HG03064 (cell line): ENCODE results near the gene KRT32.

Experiments used
- ATAC-seq: cut with Tn5 transposase; IDR thresholded peaks from one replicate; pipeline ENCODE4 v1.9.1; 2021; ENCODE audit warnings: low read depth; ENCODE audit not compliant: unreplicated experiment

Gene KRT32

DNA sequence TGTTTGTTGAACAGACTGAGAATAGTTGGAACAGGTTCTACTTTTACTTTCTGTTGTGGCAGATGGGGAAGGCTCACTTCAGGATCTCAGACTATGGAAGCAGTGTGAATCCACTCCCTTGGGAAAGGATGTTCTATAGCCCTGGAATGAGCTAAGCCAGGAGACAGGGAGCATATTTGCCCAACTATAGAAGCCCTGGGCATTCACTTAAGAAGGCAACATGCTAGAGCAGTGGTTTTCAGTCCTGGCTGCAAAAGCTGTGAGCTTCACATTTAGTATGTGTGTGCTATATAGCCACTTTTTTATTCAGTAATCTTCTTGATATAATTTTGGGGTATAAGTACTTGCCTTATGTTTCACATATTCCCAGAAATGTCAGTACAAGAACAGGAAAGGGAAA is 1.2 kb upstream of the KRT32 start:
- no peak for ATAC-seq

DNA sequence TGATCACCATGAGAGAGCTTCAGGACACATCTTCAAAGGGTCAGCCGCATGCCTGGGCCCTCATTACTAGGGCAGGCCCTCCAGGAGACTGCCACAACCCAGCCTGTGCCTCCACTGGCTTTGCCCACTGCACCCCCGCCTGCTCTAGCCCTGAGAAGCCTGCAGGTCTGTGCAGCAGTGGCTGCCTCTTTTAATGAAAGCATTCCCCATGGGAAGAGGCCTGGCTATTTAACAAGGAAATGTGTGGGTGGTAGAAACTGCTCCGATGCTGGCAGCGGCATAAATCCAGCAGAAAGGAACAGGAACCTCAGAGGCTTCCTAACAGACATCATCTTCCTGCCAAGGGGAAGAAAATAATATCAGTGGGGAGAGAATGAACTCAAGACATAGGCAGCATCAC is 375 bp upstream of the KRT32 start:
- no peak for ATAC-seq

DNA sequence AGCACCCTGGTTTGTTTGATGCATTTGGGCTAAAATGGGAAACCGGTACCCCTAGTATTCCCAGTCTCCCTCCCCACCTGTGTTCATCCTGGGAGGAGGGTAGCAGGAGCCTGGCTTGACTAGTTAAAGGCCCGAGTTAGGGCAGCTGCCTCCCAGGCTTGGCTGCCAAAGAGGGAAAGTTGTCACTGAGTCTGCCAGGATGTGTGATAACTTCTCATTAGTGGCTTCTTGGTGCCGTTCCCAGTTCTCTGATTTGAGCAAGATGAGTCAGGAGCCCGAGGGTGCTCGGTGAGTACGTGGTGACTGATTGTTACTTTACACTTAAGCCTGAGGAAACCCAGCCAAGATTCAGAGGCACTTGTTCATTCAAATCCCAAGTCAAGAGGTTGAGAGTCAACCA is 2.5 kb downstream of the KRT32 start:
- no peak for ATAC-seq

DNA sequence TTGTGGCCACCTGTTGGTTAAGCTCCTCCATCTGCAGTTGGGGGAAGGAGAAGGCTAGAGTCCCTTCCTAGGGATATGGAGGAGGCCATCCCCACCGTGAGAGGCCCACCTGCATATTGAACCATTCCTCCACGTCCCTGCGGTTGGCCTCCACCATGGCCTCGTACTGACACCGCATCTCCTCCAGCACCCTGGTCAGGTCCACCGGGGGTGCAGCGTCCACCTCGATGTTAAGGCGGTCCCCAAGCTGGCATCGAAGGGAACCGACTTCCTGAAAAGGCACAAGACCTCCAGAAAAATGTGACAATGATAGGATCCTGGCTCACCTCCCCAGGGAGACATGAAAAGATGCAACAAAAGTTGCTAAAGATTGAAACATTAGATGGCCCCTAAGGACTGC is 3.0 kb downstream of the KRT32 start:
- ATAC-seq, result no peak

DNA sequence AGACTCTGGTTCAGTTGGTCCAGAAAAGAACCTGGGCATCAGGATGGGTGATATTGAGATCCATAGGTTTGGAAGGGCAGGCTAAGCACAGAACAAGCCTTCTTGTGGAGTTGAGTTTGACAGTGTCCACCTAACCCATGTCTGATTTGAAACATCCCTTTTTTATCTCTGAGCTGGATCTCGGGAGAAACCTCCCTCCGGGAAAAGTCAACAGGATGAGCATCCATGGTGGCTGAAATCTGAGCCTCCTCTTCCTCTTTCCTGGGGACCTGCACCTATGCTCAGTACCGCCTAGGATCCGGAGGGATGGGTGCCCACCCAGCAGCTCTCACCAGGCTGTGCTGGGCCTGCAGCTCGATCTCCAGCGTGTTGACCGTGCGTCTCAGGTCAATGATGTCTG is 3.4 kb downstream of the KRT32 start:
- ATAC-seq, result no peak

DNA sequence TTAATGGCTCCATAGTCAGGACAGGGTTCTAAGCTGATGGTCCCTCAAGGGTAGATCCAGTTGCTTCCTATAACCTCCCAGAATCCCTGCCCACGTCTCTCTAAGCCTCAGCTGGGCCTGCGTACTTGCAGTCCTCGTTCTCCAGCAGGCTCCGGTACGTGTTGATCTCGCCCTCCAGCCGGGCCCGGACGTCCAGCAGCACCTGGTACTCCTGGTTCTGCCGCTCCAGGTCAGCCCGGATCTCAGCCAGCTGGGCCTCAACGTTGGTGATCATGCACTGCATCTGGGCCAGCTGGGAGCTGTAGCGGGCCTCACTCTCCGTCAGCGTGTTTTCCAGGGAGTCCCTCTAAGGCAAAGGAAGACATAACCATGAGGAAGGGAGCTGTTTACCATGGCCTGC is 4.5 kb downstream of the KRT32 start:
- no peak for ATAC-seq

DNA sequence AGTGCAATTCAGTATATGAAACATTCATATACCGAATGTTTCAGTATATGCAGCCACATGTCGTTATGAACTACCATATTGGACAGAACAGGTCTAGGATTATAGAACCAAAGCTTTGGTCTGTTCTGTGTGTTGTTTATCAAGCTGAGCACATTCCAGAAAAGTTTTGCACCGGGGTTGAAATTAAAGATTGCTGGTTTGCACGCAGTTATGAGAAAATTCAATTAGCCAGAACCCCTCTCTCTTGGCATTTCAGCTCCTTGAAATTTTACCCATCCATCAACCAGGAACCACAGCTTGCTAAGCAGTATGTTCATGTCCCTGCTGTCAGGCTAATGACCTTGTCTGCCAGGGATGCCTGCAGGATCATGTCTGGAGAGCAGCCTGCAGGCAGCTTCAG is 9.5 kb downstream of the KRT32 start:
- ATAC-seq, result no peak

DNA sequence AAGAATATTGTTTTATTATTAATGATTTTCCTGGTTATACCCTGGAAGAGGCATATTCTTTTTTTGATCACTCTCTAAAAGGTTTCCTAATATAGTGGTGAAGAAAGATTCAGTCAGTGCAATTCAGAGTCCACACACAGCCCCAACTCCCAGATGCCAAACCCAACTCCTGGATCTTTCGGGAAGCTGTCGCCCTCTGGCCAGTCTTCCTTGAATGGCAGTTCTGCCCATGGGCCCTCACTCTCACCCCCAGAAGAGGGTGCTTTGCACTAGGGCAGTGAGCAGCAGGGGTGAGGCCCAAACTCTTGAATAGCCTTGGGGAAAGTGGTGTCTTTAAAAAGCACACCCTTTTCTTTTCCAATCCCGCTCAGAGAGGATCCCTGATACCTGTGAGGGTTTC is 11.0 kb downstream of the KRT32 start:
- no peak for ATAC-seq

DNA sequence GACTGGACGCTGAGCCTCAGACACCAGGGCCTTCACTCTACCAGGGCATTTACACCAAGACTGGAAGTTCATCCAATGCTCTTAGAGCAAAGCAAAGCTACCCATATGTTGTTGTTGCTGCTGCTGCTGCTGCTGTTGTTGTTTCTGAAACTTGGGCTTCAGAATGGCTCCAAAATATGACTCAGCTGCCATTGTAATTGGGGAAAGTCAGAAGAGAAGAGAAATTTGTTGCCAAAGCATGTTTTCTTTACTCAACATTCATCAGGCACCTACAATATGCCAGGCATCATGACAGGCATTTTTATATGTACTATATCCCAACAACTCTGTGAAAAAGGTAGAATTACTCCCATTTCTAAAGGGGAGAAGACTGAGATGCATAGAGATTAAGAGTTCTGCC is 11.9 kb downstream of the KRT32 start:
- no peak for ATAC-seq

DNA sequence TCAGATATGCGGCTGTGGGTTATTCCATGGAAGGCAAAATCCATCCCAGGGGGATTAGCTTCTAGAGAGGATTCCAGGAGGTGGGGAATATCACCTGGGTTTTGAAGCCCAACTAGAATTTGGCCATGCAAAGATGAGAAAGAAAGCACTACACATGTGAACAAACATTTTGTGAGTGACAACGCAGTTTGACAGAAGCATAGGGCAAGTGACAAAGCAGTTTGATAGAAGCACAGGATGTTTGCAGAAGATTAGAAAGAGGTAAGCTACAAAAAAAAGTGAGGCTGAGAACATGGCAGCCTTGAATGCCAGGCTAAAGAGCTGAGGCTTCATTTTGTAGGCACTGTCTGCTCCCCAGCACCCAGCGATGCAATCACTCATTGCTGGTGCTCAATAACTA is 14.1 kb downstream of the KRT32 start:
- no peak for ATAC-seq

DNA sequence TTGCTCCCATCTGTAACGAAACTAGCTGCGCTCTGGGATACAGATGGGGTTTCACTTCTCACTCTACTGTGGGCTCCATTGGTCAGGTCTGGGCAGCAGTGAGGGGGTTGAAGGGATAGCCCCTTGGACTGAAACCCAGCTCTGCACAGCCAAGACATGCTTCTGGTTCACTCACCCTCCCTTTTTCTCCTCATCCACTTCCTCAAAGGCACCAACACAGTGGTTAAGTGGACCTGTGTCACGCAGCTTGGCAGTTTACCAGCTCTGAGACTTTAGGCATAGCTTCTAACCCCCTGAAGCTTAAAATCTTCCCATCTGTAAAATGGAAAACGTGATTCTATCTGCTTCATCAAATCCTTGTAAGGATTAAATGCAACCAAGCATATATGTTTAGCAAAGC is 14.9 kb downstream of the KRT32 start:
- ATAC-seq, result no peak

DNA sequence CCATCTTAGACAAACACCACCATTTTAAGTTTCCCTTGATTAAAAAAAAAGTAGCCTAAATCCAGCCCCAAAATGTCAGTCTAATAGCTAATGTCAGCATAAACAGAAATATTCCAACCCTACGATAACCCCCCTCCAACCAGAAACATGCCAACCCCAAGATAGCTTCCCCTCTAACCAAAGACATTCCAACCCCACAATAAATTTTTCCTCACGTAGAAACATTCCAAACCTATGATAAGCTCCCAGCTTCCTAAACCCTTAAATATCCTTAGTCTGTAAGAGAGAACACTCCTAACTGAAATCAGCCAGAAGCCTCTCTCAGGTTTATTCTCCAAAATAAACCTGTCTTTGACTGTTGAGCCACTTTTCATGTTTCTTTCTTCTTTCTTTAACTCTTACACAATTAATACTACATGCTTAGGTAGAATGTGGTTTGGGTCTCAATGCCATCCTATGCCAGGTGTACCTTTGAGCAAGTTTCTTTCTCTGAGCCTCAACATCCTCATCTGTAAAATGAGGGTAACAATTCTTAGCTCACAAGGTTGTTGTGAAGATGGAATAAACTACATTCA is 15.9 kb downstream of the KRT32 start:
- ATAC-seq, result no peak

DNA sequence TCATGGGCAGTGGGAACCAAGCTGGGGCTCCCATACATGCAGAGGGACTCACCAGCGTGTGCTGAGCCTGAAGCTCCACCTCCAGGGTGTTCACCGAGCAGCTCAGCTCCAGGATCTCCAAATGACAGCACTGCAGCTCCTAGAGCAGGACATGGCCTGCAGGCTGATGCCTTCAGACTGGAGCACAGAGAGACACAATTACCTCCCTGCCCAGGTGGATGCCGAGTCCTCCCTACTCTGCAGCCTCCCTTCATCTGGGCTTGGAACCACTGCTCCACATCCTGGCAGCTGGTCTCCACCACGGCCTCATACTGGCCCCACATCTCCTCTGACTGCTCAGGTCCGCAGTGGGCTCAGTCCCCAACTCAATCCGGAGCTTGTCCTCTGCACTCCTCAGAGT is 18.2 kb downstream of the KRT32 start:
- ATAC-seq, result no peak

DNA sequence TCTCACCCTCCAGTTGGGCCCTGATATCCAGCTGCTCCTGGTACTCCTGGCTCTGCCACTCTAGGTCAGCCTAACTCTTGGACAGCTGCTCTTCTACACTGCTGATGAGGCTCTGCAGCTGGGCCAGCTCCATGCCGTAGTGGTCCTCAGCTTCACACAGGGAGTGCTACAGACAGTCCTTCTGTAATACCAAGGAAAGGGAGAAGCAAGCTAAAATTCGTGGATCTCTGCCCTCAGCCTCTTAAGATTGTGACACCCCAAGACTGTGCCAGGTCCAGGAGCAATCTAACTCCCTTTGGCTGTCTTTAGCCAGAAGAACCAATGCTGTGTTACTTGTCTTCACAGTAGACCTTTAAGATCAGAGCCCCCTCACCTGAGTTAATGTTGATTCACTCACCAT is 18.7 kb downstream of the KRT32 start:
- ATAC-seq, result no peak

DNA sequence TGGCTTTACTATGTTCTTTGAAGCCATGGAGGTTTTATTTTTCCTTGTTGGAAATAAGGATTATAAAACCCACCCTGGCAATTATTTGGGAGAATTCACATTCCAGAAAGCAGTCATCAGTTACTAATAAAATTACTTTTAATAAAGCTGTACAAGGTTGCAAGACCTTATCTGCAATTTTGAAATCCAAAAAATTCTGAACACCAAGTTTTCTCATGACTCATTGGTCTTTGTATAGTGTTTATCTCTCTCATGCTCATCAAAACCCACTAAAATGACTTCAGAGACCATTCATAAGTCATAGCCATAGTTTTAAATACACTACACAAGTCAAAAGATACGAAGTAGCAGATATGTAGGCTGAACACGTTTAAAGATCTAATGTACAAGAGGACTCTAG is 20.4 kb downstream of the KRT32 start:
- no peak for ATAC-seq

DNA sequence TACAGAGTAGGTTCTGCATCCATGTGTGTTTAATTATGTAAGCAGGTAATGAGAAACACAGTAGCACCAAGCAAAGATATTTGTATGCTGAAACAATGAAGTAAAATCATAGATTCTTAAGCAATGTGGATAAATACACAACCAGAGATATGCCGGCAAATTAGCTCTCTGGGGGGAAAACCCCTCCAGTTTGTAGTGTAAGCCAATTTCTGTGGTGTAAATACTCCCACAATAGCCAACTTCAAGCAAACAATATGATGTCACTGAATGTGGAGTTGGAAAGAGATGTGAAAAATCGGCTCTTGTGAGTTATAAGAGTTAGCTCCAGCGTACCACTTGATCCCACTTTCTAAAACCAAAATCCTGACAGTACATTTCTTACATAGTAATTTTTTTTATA is 22.5 kb downstream of the KRT32 start:
- no peak for ATAC-seq

DNA sequence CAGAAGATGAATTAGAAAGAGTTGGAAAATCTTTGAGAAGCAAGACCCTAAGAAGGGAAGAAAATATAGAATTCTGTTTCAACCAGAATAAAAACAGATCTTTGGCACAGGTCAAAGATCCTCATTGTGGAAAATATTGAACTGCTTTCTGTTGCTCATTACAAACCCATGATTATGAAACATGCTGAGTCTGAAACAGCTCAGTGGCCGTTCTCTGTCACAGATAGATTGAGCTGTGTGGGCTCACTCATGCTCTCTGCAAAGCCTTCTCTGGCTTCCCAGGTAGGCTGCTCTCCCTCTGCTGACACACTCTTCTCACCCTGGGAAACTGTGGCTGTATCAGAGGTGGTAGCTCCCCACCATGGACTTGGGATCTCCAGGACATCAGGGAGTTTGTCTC is 23.0 kb downstream of the KRT32 start:
- ATAC-seq, result no peak

DNA sequence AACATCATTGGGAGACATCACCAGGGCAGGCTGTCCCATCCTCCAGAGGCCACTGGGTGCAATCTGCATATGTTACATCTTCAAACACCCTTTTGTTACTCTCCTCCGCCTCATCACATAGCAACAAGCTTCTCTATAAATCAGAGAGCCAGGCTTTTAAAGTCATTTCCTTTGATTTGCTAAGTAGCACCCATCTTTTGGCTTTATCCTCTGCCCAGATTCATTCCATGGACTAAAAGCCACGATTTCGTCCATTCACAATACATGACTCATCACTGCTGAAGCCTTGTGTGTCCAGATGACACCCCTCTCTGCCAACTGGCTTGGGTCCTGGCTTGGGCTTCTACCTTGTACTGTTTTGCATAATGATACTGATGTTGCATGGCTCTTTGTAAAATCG is 24.4 kb downstream of the KRT32 start:
- no peak for ATAC-seq

DNA sequence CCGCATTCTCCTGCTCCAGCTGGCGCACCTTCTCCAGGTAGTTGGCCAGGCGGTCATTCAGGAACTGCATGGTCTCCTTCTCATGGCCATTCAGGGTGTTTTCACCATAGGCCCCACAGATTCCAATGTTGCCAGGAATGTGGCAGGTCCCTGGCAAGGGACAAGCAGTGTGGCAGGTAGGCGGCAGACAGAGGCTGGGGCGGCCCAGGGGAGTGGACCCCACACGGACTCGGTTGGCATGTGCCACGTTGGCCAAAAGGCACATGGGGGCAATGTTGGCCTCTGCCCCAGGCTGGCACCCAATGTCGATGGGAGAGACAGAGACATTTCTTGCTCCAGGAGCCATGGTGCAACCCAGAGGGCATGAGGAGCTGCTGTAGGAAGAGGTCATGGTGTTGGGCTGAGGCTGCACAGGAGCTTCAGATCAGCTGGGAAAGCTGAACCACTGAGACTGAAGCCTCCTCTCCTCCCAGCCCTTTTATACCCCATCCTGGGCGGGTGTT is 26.6 kb downstream of the KRT32 start, which contains the start of gene KRT38:
KRT38 (minus strand) TSS at position 453 of the 503 bp plus-strand sequence; CDS start at position 391, 62 bp downstream.
- no peak for ATAC-seq

DNA sequence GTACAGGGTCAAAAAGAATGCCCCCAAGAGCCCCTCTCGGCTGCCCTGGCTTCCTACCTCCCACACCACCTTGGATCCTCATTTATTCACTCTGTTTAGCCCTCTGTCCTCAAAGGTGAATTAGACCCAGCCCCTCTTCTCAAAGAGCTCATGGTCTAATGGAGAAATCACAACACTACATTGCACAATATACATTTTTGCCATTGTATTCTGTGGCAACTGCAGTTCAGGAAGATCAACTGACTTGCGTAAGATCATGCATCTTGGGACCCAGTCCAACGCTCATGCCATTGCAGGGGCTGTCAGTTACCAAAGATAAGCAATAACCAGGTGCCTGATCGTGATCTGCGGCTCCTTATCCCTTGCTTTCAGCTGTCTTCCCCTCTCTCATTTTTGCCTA is 27.8 kb downstream of the KRT32 start:
- no peak for ATAC-seq

DNA sequence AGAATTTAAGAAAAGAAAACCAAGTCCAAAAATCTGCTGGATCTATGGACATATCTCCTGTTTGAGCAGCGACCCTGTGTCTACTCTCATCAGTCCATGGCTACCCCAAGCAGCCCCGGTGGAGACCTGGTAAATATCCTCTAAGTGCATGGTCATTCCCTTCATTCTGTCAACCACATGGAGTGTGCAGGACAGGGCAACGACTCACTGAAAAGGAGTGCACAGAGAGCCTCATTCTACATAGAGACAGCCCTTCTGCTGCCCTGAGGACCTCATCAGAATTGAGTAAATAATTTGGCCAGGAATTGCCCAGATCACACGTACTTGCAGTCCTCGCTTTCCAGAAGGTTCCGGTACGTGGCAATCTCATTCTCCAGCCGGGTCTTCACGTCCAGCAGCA is 29.4 kb downstream of the KRT32 start:
- no peak for ATAC-seq

DNA sequence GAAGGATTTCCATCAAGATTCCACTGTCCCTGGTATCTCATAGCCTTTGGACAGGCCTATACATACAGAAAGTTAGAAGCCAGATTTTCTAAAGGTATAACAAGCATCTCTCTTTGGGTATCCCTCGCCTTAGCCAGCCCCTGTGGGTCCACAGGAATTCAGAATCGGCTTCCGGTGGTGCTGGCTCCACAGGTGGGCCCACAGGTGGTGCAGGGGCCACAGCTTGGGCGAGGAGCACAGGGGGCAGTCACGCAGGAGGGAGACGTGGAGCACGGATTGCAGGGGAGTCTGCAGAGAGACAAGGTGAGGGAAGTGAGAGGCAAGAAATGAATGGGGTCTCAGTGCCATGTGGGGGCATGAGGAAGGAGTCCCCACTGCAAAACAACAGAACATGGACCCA is 29.9 kb downstream of the KRT32 start:
- no peak for ATAC-seq

DNA sequence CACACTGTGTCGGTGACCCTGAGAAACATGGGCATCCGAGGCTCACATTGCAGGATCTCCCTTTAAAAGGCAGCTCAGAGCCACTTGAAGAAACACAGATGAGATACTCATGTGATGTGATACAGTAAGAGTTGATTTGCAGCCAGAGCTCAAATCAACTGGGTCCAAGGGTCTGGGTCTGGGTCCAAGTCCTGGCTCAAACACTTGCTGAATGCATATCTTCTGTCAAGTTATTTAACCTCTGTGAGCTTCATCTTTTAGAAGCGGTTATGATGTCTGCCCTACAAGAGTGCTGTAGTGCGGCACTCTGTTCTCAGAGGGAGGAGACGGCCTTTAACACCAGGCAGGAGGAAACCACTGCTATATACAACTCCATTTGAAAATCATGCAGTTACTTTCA is 32.8 kb downstream of the KRT32 start:
- ATAC-seq, result no peak
